ENCODE measurements around the gene PLCL2.

The PLCL2 gene

GRCh38 chr3:16982460-16982859 lies 97.7 kb downstream of the PLCL2 start:
- Histone ChIP-seq H3F3A (ENCODE audit: control insufficient read depth, insufficient read depth) (no peaks in the 10 kb centered on the region), H3K4me3 (ENCODE audit: low read length) (no peak overlapping the region), H3K27me3 (ENCODE audit: control insufficient read depth, low read length) (no peaks in the 10 kb centered on the region), H3K27ac (ENCODE audit: low read depth, low read length) (no peak overlapping the region), H4K20me1 (ENCODE audit: control insufficient read depth, insufficient read depth, low read depth, low read length) (peaks cover 3% of the 10 kb centered on the region; the same call in 1 of the 2 replicates), H3K79me2 (ENCODE audit: control insufficient read depth, low read length) (peaks cover 73% of the 10 kb centered on the region), H3K9me2 (replicated peaks; ENCODE audit: control insufficient read depth, low read length) (no peaks in the 10 kb centered on the region), H3K4me1 (ENCODE audit: control insufficient read depth, low read length) (peaks cover 4% of the 10 kb centered on the region; the same call in 1 of the 2 replicates), H3K9me3 (ENCODE audit: control insufficient read depth, insufficient read depth, low read length) (no peaks in the 10 kb centered on the region), H3K36me3 (ENCODE audit: control insufficient read depth, low read length) (no peaks in the 10 kb centered on the region), H3K4me2 (ENCODE audit: low read length) (no peak overlapping the region)
- TF ChIP-seq EZH2phosphoT487 (IDR thresholded peaks at IDR 0.05; ENCODE audit: borderline replicate concordance, low read length): no peak
- TF ChIP-seq, protein P1, sequence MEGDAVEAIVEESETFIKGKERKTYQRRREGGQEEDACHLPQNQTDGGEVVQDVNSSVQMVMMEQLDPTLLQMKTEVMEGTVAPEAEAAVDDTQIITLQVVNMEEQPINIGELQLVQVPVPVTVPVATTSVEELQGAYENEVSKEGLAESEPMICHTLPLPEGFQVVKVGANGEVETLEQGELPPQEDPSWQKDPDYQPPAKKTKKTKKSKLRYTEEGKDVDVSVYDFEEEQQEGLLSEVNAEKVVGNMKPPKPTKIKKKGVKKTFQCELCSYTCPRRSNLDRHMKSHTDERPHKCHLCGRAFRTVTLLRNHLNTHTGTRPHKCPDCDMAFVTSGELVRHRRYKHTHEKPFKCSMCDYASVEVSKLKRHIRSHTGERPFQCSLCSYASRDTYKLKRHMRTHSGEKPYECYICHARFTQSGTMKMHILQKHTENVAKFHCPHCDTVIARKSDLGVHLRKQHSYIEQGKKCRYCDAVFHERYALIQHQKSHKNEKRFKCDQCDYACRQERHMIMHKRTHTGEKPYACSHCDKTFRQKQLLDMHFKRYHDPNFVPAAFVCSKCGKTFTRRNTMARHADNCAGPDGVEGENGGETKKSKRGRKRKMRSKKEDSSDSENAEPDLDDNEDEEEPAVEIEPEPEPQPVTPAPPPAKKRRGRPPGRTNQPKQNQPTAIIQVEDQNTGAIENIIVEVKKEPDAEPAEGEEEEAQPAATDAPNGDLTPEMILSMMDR (IDR thresholded peaks at IDR 0.05; ENCODE audit: low read depth, low read length, poor library complexity, severe bottlenecking): no peak

GRCh38 chr3:16985608-16986007 lies 100.9 kb downstream of the PLCL2 start:
- Histone ChIP-seq H3F3A (ENCODE audit: control insufficient read depth, insufficient read depth) (no peaks in the 10 kb centered on the region), H4K20me1 (ENCODE audit: control insufficient read depth, insufficient read depth, low read depth, low read length) (peaks cover 3% of the 10 kb centered on the region; the same call in 1 of the 2 replicates), H3K36me3 (ENCODE audit: control insufficient read depth, low read length) (no peaks in the 10 kb centered on the region), H3K79me2 (ENCODE audit: control insufficient read depth, low read length) (peaks cover 80% of the 10 kb centered on the region), H3K27me3 (ENCODE audit: control insufficient read depth, low read length) (no peaks in the 10 kb centered on the region), H3K4me2 (ENCODE audit: low read length) (no peak overlapping the region), H3K4me3 (ENCODE audit: low read length) (no peak overlapping the region), H3K4me1 (ENCODE audit: control insufficient read depth, low read length) (peaks cover 4% of the 10 kb centered on the region; the same call in 1 of the 2 replicates), H3K9me3 (ENCODE audit: control insufficient read depth, insufficient read depth, low read length) (no peaks in the 10 kb centered on the region), H3K9me2 (replicated peaks; ENCODE audit: control insufficient read depth, low read length) (no peaks in the 10 kb centered on the region), H3K27ac (ENCODE audit: low read depth, low read length) (no peak overlapping the region)
- TF ChIP-seq, protein P1 (IDR thresholded peaks at IDR 0.05; ENCODE audit: low read depth, low read length, poor library complexity, severe bottlenecking): no peak
- no peak for TF ChIP-seq EZH2phosphoT487 (IDR thresholded peaks at IDR 0.05; ENCODE audit: borderline replicate concordance, low read length)

- Histone ChIP-seq H3K9me3 (ENCODE audit: control insufficient read depth, insufficient read depth, low read length) (no peaks in the 10 kb centered on the region), H3K4me2 (ENCODE audit: low read length) (no peak overlapping the region), H3K27ac (ENCODE audit: low read depth, low read length) (no peak overlapping the region), H3K4me3 (ENCODE audit: low read length) (no peak overlapping the region), H4K20me1 (ENCODE audit: control insufficient read depth, insufficient read depth, low read depth, low read length) (peaks cover 3% of the 10 kb centered on the region; the same call in 1 of the 2 replicates), H3K9me2 (replicated peaks; ENCODE audit: control insufficient read depth, low read length) (no peaks in the 10 kb centered on the region), H3F3A (ENCODE audit: control insufficient read depth, insufficient read depth) (no peaks in the 10 kb centered on the region), H3K4me1 (ENCODE audit: control insufficient read depth, low read length) (peaks cover 4% of the 10 kb centered on the region; the same call in 1 of the 2 replicates), H3K79me2 (ENCODE audit: control insufficient read depth, low read length) (peaks cover 80% of the 10 kb centered on the region), H3K36me3 (ENCODE audit: control insufficient read depth, low read length) (no peaks in the 10 kb centered on the region), H3K27me3 (ENCODE audit: control insufficient read depth, low read length) (no peaks in the 10 kb centered on the region)
- no peak for TF ChIP-seq EZH2phosphoT487 (IDR thresholded peaks at IDR 0.05; ENCODE audit: borderline replicate concordance, low read length)
- TF ChIP-seq, protein P1 (IDR thresholded peaks at IDR 0.05; ENCODE audit: low read depth, low read length, poor library complexity, severe bottlenecking): no peak
Observed at GRCh38 chr3:16987141-16987540, 102.4 kb downstream of the PLCL2 start.
